Activated CD8-positive, alpha-beta memory T cell treated with anti-CD3 and anti-CD28 coated beads, Interleukin-2, amount 10 ng/mL, durations not matched to agents 7 days and 5 days (primary cell): Measurements from ENCODE around the gene CDC42SE2. TPM values are rescaled to one million over a fixed set of nuclear protein-coding genes. Genes with fewer than 3 reads are reported as not detected.
A peak's percentile ranks its signal among the peaks of the same experiment; 100 is the strongest.

ENCODE experiments used
- ATAC-seq: fragments of 150-1000 bp; cut with Tn5 transposase; one replicate; pipeline ENCODE4 v1.10.0; 2021; ENCODE audit warnings: moderate library complexity
- CTCF ChIA-PET: fragments of 350-600 bp; sonication (Branson Sonifier 250); formaldehyde crosslinking; loops from one replicate; lab custom pipeline; 2021; ENCODE audit warnings: antibody characterized with exemption; lab: Charles Lee
- DNase-seq: peaks from one replicate; pipeline ENCODE4 v3.0.0-alpha.2; 2020
- H3K27ac Mint-ChIP-seq: one replicate; pipeline ENCODE4 v1.8.0; 2021; ENCODE audit warnings: mild to moderate bottlenecking, mixed read lengths
- H3K27me3 Mint-ChIP-seq: one replicate; pipeline ENCODE4 v1.8.0; 2021; ENCODE audit warnings: mixed read lengths
- H3K36me3 Mint-ChIP-seq: one replicate; pipeline ENCODE4 v1.8.0; 2021; ENCODE audit warnings: mild to moderate bottlenecking, mixed read lengths
- H3K4me1 Mint-ChIP-seq: one replicate; pipeline ENCODE4 v1.8.0; 2021; ENCODE audit warnings: mixed read lengths
- H3K4me3 Mint-ChIP-seq: one replicate; pipeline ENCODE4 v1.8.0; 2021; ENCODE audit warnings: mild to moderate bottlenecking, moderate library complexity, mixed read lengths
- H3K9me3 Mint-ChIP-seq: one replicate; pipeline ENCODE4 v1.8.0; 2022; ENCODE audit warnings: low read depth, mixed read lengths
- total RNA-seq, 2 experiments: library from RNA; stranded (reverse); gene quantifications; one replicate each; pipeline ENCODE4 v1.2.3, GENCODE V29; 2021

The CDC42SE2 gene
- total RNA-seq, 2 experiments from 2014 or later: 118 to 149 TPM

DNA sequence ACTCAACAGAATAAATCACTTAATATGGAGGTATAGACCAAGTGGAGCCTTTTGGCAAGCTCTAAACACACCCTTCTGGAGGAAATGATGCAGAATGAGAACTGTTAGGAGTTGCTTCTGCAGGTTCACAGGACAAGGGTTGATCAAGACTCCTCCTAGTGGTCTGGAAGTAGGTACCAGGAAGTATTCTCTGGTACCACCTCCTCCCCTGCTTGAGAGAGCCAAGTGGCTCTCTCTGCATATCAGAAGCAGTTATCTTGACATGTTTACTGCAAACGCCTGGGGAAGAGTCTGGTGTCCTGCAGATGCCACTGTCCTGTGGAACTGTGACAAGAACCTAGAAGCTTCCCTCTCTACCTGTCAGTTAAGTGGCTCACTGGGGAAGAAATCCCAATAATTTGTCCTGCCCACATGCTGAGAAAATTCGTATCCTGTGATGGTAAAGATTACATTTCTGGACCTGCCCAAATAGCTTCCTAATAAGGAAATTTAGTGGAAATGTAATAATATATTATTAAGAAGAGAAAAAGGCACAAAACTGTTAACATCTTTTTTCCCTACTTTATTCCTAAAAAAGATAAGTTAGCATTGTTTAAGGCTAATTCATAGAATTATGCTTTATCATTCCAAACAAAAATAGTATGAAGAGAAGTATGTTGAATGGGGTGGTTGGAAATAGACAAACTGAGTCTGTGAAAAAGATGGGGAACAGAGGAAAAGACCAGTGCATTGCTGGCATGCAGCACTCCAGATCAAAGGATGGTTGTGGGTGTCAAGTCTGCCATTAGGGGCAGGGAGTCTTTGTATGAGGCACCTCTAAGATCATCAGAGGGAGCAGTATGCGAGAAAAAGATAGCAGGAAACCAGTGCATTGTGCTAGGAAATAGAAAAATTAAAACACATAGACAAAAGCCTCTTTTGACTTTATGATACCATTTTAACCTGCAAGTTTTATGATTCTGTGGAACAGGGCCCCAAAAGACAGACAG, 118.8 kb downstream of the CDC42SE2 start:
- peak overlapping the region; percentile 63 for H3K4me3 Mint-ChIP-seq
- H3K4me1 Mint-ChIP-seq: peaks cover 87% of the 10 kb centered on the region
- no peaks in the 10 kb centered on the region for H3K27me3 Mint-ChIP-seq
- ATAC-seq (peak; percentile 79), DNase-seq (peak; percentile 76)
- H3K27ac Mint-ChIP-seq: peak overlapping the region; percentile 91
- H3K9me3 Mint-ChIP-seq: no peaks in the 10 kb centered on the region
- peaks cover 39% of the 10 kb centered on the region for H3K36me3 Mint-ChIP-seq
- CTCF ChIA-PET: interaction anchor here (0.6 to 3.7 kb wide), 34 partner anchors 9 to 511 kb away, joined by 3 to 16 read pairs (median 4); partner anchors contain the start of genes CDC42SE2 and HINT1

- no peak for DNase-seq
- peak overlapping the region; percentile 2 for H3K4me3 Mint-ChIP-seq
- H3K27ac Mint-ChIP-seq: peak overlapping the region; percentile 66
Observed at GRCh38 chr5:131384173-131384572, 120.3 kb downstream of the CDC42SE2 start.

DNA sequence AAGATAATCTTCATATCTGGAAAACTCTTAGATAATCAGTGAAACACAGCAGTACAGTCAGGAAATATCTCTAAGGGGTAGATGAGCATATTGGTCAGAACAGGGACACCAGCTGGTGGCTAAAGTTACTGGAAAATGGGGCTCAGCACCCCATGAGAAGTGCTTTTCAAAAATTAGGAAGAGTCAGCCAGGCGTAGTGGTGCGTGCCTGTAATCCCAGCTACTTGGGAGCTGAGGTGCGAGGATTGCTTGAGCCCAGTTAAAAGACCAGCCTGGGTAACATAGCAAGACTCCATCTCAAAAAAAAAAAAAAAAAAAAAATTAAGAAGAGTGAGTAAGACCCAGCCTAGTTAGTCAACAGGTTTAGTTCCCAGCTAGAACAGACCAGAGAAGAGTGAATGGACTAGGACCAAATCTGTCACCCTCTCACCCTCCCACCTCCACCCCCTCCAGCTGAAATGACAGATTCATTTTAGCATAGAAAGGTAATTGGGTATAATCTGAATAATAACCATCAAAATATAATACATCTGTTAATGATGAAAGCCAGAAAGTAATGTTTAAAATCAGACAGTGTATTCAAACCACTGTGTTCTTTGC, 120.9 kb downstream of the CDC42SE2 start:
- peaks cover 82% of the 10 kb centered on the region for H3K4me1 Mint-ChIP-seq
- no peaks in the 10 kb centered on the region for H3K27me3 Mint-ChIP-seq
- DNase-seq: no peak
- no peak for ATAC-seq
- peaks cover 45% of the 10 kb centered on the region for H3K36me3 Mint-ChIP-seq
- CTCF ChIA-PET: interaction anchor here (0.6 to 3.7 kb wide), 6 partner anchors 9 to 514 kb away, joined by 3 to 16 read pairs (median 4); no protein-coding TSS in a partner anchor
- H3K27ac Mint-ChIP-seq: peak overlapping the region; percentile 66
- H3K9me3 Mint-ChIP-seq: no peaks in the 10 kb centered on the region
- H3K4me3 Mint-ChIP-seq: peak overlapping the region; percentile 2

More at GRCh38 chr5:131384173-131384572, 120.3 kb downstream of the CDC42SE2 start:
- no peak for ATAC-seq
- peaks cover 41% of the 10 kb centered on the region for H3K36me3 Mint-ChIP-seq
- peaks cover 80% of the 10 kb centered on the region for H3K4me1 Mint-ChIP-seq
- CTCF ChIA-PET: interaction anchor here (0.6 to 3.7 kb wide), 7 partner anchors 10 to 514 kb away, joined by 3 to 16 read pairs (median 4); no protein-coding TSS in a partner anchor
- no peaks in the 10 kb centered on the region for H3K9me3 Mint-ChIP-seq
- no peaks in the 10 kb centered on the region for H3K27me3 Mint-ChIP-seq

DNA sequence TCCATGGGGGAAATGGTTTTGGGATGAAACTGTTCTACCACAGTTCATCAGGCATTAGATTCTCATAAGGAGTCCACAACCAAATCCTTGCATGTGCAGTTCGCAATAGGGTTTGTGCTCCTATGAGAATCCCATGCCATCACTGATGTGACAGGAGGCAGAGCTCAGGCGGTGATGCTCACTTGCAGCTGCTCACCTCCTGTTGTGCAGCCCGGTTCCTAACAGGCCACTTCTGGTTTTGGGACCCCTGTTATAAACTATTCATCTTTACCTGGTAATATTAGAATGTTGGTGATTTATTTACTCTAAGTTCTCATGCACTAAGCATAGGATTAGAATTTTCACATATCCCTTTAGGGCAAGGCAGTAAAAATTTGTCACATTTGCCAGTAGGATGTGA, 122.3 kb downstream of the CDC42SE2 start:
- H3K27ac Mint-ChIP-seq: peak overlapping the region; percentile 66
- no peak for ATAC-seq
- H3K4me3 Mint-ChIP-seq: no peak overlapping the region
- no peaks in the 10 kb centered on the region for H3K9me3 Mint-ChIP-seq
- peaks cover 81% of the 10 kb centered on the region for H3K4me1 Mint-ChIP-seq
- DNase-seq: no peak
- CTCF ChIA-PET: interaction anchor here (1.2 kb wide), 1 partner anchor 221 kb away, joined by 3 read pairs; no protein-coding TSS in a partner anchor
- H3K36me3 Mint-ChIP-seq: peaks cover 46% of the 10 kb centered on the region
- no peaks in the 10 kb centered on the region for H3K27me3 Mint-ChIP-seq

- Mint-ChIP-seq H3K27ac (peak overlapping the region; percentile 51), H3K9me3 (no peaks in the 10 kb centered on the region), H3K4me1 (peaks cover 77% of the 10 kb centered on the region), H3K4me3 (no peak overlapping the region), H3K36me3 (peaks cover 45% of the 10 kb centered on the region), H3K27me3 (no peaks in the 10 kb centered on the region)
- no peak for ATAC-seq
- no peak for DNase-seq
- CTCF ChIA-PET: interaction anchor here (1.2 kb wide), 1 partner anchor 221 kb away, joined by 3 read pairs; no protein-coding TSS in a partner anchor
Observed at GRCh38 chr5:131386779-131387178, 122.9 kb downstream of the CDC42SE2 start.

DNA sequence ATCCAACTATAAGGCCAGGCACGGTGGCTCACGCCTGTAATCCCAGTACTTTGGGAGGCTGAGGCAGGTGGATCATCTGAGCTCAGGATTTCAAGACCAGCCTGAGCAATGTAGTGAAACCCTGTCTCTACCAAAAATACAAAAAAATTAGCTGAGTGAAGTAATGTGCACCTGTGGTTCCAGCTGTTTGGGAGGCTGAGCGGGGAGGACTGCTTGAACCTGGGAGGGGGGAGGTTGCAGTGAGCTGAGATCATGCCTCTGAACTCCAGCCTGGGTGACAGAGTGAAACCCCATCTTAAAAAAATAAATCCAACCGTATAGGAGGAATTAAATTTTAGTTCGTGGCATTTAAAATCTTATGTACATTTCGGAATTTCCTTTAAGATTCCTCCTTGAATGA, 123.4 kb downstream of the CDC42SE2 start:
- ATAC-seq: no peak
- Mint-ChIP-seq H3K27ac (peak overlapping the region; percentile 70), H3K9me3 (no peaks in the 10 kb centered on the region), H3K4me3 (no peak overlapping the region), H3K36me3 (peaks cover 50% of the 10 kb centered on the region), H3K4me1 (peaks cover 78% of the 10 kb centered on the region), H3K27me3 (no peaks in the 10 kb centered on the region)
- DNase-seq: no peak
- CTCF ChIA-PET: interaction anchor here (0.5 to 1.2 kb wide), 2 partner anchors 112 to 222 kb away, joined by 3 read pairs; no protein-coding TSS in a partner anchor

GRCh38 chr5:131389096-131389868, 125.4 kb downstream of the CDC42SE2 start:
- H3K4me1 Mint-ChIP-seq: peaks cover 79% of the 10 kb centered on the region
- H3K9me3 Mint-ChIP-seq: no peaks in the 10 kb centered on the region
- H3K27ac Mint-ChIP-seq: peak overlapping the region; percentile 81
- peak; percentile 24 for ATAC-seq
- peaks cover 63% of the 10 kb centered on the region for H3K36me3 Mint-ChIP-seq
- no peak overlapping the region for H3K4me3 Mint-ChIP-seq
- H3K27me3 Mint-ChIP-seq: no peaks in the 10 kb centered on the region
- no peak for DNase-seq
- CTCF ChIA-PET: interaction anchor here (1.0 kb wide), 1 partner anchor 12 kb away, joined by 3 read pairs; no protein-coding TSS in a partner anchor

DNA sequence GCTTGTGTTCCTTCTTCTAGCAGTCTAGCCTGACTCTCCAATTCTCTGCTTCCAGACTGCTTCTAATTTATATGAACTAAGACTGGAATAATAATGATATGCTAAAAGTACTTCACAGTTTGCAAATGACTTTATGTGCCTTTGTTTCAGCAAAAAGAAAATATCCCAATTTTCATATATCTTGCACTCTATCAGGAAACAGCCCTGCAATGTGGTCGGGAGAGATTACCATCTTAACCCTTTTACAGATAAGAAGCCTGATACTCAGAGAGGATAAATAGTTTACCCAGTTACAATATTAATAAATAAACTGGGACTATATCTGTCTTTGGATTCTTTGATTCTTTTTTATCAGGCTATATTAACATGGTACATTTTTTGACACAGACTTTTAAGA, 126.0 kb downstream of the CDC42SE2 start:
- peaks cover 77% of the 10 kb centered on the region for H3K4me1 Mint-ChIP-seq
- no peak overlapping the region for H3K4me3 Mint-ChIP-seq
- H3K27me3 Mint-ChIP-seq: no peaks in the 10 kb centered on the region
- ATAC-seq: no peak
- no peak for DNase-seq
- CTCF ChIA-PET: interaction anchor here (1.0 kb wide), 1 partner anchor 12 kb away, joined by 3 read pairs; no protein-coding TSS in a partner anchor
- peaks cover 65% of the 10 kb centered on the region for H3K36me3 Mint-ChIP-seq
- H3K27ac Mint-ChIP-seq: peak overlapping the region; percentile 81
- no peaks in the 10 kb centered on the region for H3K9me3 Mint-ChIP-seq

DNA sequence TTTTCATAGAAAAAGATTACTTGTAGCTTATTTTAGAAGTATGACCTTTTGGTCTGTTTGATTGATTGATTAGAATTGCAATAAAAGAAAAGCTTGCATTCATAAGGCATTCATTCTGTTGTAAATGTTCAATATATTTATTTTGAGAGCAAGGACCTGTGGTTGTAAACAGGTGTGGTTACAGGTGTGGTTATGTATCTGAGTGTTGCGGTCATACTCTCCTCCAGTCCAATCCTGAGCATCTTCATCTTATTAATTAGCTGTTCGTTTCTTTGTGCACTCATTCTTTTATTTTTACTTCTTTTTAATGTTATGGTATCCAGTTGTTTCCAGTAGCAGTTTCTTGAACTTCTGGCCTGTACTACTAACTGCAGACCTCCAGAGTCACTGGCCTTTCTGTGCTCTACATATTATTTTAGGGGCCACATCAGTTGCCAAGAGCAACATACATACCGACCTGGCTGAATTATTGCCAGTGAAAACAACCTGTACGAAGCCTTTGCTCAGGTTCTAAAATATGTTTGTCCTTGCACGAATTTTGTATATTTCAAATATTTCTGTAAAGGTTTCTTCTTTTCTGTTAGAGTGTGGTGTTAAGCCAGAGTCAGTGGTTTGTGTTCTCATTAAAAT, 128.7 kb downstream of the CDC42SE2 start:
- peaks cover 78% of the 10 kb centered on the region for H3K4me1 Mint-ChIP-seq
- DNase-seq: no peak

DNA sequence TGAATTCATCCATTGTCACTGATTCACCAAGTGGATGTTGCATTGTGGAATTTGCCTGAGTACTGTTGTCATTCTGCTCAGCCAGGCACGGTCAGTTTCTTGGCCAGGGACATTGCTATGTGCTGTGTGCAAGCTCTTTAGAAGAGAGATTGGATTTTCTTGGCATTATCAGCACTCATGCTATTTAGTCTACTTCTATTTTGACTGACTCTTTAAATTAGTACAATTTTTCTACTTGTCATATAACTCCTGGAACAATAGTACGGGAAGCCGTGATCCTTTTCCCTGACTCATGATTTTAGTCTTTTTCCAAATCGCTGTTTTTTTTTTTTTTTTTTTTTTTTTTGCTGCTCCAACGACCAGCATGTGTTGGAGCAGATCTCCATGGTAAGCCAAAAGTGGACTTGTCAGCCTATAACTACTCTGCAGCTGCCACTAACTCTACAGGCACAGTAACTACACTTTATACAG, 129.7 kb downstream of the CDC42SE2 start:
- DNase-seq: no peak
- Mint-ChIP-seq H3K27me3 (no peaks in the 10 kb centered on the region), H3K9me3 (no peaks in the 10 kb centered on the region), H3K36me3 (peaks cover 76% of the 10 kb centered on the region), H3K4me3 (peak overlapping the region; percentile 57), H3K4me1 (peaks cover 84% of the 10 kb centered on the region), H3K27ac (peak overlapping the region; percentile 88)
- no peak for ATAC-seq
- CTCF ChIA-PET: interaction anchor here (0.7 to 2.3 kb wide), 3 partner anchors 9 to 22 kb away, joined by 3 to 9 read pairs (median 4); no protein-coding TSS in a partner anchor

More for the DNA sequence above, 128.7 kb downstream of the CDC42SE2 start:
- ATAC-seq: no peak
- H3K27me3 Mint-ChIP-seq: no peaks in the 10 kb centered on the region
- CTCF ChIA-PET: interaction anchor here (1.5 to 2.2 kb wide), 2 partner anchors 13 to 17 kb away, joined by 5 to 8 read pairs; no protein-coding TSS in a partner anchor
- peaks cover 71% of the 10 kb centered on the region for H3K36me3 Mint-ChIP-seq
- H3K4me3 Mint-ChIP-seq: peak overlapping the region; percentile 28
- H3K9me3 Mint-ChIP-seq: no peaks in the 10 kb centered on the region
- H3K27ac Mint-ChIP-seq: peak overlapping the region; percentile 88

DNA sequence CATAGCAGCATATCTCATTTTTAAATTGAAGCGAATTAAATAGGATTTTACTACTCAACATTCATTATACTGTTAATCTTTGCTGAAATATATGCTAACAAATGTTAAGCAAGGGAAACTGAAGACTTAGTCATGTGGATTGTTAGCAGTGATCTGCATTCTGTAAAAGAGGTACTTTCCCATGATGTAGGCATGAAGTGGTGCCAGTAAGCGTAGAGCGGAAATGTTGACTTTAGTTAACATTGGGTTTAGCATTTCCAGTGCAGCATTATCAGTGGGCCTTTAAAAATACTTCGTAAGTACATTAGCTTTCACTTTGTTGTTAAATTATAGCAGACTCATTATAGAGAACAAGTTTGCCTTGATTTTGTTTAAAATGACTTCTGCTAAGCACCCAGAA, 130.3 kb downstream of the CDC42SE2 start:
- DNase-seq (peak; percentile 71), ATAC-seq (peak; percentile 84)
- Mint-ChIP-seq H3K9me3 (no peaks in the 10 kb centered on the region), H3K27me3 (no peaks in the 10 kb centered on the region), H3K36me3 (peaks cover 79% of the 10 kb centered on the region), H3K4me3 (peak overlapping the region; percentile 57), H3K27ac (peak overlapping the region; percentile 88), H3K4me1 (peaks cover 82% of the 10 kb centered on the region)
- CTCF ChIA-PET: interaction anchor here (1.1 to 2.3 kb wide), 3 partner anchors 10 to 16 kb away, joined by 4 to 9 read pairs (median 4); no protein-coding TSS in a partner anchor
